ENCODE data around the gene ARHGEF26.

ARHGEF26 gene

DNA sequence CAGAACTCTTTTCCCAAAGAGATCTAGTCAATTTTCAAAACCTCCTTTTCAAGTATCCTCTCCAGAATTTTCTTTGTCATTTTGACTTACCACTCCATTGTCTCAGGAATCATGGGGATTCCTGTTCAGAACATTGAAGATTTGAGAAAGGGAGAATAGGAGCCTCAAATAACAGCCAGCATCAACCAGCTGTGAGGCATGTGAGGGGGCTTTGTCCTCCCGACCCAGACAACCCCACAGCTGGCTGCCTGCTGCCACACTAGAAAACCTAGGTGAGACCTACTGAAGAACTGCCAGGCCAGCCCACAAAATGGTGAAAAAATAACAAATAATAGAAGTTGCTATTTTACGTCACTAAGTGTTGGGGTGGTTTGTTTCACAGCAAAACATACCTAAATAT lies 5.9 kb upstream of the ARHGEF26 start:
- no peak for DNase-seq

DNA sequence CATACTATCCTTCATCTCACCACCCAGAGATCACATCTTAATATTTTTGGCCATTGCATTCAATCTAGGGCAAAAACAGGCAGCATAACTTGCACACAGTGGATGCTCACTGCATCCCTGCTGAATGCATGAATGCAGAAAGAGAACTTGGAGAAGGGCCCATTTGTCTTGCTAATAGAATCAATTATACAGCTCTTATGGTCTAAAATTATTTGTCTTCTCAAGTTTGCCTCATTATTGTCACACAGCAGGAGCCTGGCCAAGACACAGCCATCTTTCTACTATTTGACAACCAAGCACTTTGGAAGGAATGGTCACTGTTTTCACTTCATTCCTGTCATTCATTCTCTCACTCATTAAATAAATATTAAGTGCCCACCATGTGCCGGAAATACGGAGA lies 1.2 kb upstream of the ARHGEF26 start:
- DNase-seq, result no peak

DNA sequence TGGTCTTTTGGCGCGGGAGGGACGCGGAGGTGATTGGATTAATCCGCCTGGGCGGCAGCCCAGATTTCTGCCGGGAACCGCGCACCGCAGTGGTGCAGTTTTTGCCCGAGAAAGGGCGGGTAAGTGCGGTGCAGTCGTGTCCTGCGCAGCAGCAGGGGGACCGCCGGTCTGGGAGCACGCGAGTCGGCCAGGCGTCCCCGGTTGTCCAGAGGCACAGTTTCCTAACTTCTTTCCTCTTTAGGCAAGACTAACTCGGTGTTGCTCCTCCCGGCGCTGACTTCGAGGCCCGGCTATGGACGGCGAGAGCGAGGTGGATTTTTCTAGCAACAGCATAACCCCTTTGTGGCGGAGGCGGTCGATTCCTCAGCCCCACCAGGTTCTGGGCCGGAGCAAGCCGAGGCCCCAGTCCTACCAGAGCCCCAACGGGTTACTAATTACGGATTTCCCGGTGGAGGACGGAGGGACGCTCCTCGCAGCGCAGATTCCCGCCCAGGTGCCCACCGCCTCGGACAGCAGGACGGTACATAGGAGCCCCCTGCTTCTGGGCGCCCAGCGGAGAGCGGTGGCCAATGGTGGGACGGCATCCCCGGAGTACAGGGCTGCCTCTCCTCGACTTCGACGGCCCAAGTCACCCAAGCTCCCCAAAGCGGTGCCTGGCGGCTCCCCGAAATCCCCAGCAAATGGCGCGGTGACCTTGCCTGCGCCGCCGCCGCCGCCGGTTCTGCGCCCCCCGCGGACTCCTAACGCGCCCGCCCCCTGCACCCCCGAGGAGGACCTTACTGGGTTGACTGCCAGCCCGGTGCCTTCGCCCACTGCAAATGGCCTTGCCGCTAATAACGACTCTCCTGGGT lies 736 bp downstream of the ARHGEF26 start:
- peak in 6 of 51 donors; percentile 14 to 47 (median 20) for DNase-seq

DNA sequence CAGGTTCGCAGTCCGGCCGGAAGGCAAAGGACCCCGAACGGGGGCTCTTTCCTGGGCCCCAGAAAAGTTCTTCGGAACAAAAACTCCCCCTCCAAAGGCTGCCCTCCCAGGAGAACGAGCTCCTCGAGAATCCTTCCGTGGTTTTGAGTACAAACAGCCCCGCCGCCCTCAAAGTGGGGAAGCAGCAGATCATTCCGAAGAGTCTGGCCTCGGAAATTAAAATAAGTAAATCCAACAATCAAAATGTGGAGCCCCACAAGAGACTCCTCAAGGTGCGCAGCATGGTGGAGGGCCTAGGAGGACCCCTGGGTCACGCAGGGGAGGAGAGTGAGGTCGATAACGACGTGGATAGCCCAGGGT lies 1.3 kb downstream of the ARHGEF26 start:
- DNase-seq, result peak in 2 of 51 donors; percentile 10 to 27

DNA sequence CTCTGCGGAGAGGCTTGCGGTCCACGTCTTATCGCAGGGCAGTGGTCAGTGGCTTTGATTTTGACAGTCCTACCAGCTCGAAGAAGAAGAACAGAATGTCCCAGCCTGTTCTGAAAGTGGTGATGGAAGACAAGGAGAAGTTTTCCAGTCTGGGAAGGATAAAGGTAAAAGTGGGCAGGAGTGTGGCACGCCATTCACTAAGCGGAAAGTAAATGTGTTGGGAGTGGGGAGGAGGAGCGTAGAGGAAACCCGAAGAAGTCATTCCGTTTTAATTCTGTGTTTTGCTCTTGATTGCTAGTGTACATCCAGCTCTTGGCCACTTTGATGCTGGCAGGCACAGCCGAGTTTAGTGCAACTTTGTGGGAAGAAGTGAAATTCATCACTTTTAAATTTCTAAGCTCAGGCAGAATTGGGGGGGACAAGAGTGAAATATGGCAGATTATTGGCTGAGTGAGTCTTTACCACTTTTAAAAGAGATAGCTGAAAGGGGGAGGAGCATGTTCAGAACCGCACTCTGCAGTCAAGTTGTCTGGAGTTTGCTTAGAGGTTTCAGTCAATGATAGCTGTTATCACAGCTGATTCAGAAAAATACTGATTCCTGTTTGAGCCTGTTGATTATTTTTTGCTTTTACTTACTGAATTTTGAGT lies 1.8 kb downstream of the ARHGEF26 start:
- peak in 1 of 51 donors; percentile 31 for DNase-seq

DNA sequence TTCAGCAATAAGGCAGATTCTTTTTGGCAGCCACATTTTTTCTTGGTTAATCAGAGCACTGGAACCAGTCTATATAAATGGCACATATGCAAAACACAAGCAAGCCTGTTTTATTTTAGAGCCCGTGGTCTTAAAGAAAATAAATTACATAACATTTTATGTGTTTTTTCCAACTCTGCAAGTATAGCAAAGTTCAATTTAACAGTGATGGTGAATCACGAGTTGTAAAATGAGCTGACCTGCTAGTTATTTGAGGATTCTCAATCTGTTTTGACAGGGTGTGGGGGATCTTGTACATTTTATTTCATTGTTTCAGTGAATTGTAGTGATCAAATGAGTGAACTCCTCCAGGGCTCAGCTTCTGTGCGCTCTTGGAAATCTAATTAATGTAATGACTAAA lies 2.7 kb downstream of the ARHGEF26 start:
- no peak for DNase-seq

DNA sequence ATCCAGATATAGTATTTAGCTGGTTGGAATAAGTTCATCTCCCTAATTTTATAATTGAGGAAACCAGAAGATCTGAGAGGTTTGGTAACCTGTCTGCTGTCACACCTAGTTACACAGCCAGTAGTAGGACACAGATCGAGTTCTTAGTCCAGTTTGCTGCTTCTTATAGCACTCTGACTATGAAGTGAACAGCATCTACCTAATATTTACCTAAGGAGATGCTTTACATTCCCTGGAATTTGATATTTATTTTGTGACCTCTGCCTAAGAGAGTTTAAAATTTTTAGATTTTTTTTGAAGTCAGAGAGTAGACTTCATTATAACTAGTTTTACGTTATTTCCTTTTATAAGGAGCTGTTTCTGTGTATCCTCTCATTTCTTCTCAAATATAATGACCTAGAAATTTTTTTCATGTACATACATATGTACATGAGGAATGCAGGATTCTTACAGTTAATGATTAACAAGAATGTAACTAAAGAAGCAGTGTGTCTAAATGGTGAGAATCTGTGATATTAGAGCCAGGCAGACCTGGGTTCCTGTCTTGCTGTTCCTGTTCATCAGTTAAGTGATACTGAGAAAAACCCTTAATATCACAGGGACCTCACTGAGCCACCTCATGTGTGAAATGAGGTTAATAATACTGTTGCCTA lies 4.3 kb downstream of the ARHGEF26 start:
- no peak for DNase-seq

DNA sequence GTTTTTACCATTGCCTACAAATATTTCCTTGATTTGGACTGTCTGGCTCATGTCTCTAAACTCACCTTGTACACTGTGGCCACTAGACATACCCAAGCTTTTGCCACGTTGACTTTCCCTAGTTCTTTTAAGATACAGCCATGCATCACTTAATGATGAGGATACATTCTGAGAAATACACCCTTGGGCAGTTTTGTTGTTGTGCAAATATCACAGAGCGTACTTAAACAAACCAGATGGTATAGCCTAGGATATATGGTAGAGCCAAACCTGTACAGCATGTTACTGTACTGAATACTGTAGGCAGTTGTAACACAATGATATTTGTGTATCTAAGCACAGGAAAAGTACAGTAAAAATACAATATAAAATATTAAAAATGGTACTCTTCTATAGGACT lies 5.5 kb downstream of the ARHGEF26 start:
- no peak for DNase-seq

DNA sequence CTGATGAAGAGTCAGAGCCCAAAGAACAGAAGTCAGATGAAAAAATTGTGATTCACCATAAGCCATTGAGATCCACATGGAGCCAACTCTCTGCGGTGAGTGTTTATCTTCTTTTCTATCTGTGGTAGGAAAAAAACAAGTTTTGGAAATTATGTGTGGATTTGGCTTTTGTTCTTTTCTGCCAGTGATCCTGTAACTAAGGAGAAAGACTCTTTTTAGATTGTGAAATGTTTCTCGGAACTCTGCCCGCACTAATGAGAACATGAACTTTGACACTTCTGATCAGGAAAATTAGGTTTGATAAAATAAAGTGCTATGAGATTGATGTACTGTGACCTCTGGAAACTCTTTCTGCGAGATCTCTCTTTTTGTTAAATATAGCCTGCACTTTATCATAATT lies 8.4 kb downstream of the ARHGEF26 start:
- no peak for DNase-seq

DNA sequence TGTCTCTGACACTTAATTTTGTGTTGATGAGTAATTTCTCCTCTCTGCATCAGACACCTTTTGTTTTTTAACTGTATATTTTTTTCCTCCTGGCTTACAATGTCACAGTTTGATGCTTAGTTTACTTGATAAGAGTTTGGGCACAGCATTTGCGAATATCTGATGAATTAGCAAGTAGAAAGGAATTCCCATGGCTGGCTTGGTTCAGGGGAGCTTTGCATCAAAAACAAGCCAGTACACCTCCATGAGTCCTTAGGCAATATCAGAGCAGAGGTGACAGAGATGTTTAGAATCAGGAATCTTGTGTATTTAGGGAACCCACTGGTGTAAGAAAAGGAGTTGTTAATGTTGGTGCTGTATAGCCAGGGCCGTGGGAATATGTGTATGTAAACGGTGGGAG lies 9.3 kb downstream of the ARHGEF26 start:
- DNase-seq, result no peak

DNA sequence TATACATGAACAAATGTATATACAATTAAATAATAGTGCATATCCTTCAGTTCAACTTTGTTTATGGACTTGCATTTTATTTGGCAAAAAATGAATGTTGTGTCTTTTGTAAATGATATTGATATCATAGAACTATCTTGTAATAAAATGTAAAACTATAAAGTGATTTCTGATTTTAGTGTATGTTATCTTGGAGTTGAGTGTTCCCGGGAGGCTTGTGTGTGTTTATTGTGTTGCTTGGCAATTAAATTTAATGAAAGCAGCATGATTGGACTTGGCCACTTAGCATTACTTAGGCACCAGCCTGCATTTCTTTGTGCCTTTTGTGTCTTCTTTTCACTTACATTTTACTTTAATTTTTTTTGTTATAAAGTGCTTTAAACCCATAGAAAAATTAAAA lies 10.6 kb downstream of the ARHGEF26 start:
- DNase-seq, result no peak

DNA sequence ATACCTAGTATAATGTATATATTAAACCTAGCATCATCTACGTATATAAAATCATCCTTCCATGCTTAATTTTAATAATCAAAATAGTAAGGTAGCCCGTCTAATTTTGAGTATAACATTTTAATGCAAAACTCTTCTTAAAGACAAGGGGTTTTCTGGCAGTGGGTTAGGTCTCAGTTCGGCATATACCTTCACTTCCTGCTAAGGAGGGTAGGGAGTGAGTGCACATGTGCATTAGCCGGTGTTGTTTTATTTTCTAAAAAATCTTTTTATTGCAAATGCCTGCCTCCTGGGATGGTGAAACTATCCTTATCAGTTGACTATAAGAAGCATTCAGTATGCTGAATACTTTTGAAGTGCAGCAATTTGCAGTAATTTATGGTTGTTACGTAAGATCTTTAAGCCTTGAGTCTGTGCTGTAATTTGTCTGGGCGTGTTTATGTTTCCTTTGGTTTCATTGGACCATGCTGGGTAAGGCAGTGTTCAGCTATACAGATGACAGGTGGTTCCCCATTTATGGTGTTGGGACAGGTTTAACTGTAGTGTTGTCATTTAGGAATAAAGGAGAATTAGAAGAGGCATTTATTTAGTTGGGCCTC lies 11.7 kb downstream of the ARHGEF26 start:
- DNase-seq, result no peak

DNA sequence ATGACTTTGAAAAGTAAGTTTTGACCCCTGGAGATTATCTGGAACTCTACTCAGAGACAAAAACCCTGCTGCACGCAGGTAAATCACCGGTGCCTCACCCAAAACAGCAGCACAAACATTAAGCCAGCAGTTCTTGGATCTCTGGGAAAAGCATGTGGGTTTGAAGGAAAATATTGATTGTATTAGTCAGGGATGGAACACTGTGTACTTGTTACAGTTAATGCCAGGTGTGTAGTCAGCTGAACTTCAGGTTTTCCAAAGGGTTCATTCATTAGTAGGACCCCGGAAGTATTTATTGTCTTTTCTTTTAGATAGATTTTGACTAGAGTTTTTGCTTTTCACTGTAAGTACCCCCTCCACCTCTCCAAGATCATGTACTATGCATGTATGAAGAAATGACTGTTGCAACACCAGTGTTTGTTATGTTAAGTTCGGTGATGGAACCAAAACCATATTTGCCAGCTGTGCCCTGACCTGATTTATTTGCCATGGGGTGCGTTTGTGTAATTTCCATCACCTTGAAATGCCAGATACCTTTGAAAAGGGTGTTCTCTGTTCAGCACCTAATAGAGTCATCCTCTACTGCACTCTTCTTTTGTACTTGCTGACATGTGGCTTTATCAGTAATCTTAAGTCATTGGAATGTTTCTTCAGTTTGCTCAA lies 14.5 kb downstream of the ARHGEF26 start:
- no peak for DNase-seq

DNA sequence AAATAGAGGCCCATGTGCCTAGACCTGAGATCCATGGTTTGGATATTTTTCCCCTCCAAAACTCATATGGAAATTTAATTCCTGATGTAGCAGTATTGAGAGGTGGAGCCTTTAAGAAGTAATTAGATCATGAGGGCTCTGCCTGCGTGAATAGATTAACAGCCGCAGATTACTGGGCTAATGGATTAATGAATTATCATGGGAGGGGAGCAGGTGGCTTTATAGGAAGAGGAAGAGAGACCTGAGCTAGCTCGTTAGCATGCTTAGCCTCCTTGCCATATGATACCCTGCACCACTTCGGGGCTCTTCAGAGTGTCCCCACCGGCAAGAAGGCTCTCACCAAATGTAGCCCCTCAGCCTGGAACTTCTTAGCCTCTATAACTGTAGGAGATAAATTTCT lies 15.8 kb downstream of the ARHGEF26 start:
- DNase-seq, result no peak

DNA sequence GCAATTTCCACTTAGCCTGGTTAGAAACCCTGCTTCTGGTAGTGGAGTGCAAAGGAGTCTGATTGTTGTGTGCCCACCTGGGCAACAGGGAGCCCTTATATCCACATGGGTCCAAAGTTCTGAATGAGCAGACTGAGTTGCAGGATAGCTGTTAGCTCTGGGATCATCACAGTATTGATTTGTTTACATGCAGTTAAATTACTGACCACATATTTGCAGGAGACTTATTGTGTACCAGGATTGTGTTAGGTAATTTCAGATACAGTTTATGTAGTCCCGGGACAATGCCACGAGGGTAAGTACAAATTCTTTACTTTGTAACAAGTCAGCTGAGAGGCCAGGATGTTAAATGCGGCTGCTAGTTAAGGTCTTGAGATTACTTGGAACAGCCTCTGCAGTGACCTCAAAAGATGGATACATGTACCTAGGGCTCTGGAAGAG lies 18.8 kb downstream of the ARHGEF26 start:
- DNase-seq, result no peak

DNA sequence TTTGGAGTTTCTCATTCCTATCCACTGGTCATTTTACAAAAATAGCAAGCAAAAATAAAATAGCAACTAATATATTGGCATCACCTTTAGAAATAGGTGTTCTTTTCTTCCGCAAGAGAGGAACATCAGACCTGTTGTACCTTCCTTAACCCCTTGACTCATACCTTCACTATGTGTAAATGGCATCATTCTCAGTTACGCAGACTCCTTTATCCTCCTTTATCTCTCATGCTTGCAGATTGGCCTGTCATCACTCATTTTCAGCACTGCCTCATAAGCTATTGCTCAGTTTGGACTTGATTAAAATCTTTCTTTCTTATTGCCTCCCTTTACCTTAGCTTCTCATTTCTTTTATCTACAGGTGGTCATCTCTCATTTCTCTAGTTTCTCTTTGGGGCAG lies 21.4 kb downstream of the ARHGEF26 start:
- DNase-seq, result no peak

DNA sequence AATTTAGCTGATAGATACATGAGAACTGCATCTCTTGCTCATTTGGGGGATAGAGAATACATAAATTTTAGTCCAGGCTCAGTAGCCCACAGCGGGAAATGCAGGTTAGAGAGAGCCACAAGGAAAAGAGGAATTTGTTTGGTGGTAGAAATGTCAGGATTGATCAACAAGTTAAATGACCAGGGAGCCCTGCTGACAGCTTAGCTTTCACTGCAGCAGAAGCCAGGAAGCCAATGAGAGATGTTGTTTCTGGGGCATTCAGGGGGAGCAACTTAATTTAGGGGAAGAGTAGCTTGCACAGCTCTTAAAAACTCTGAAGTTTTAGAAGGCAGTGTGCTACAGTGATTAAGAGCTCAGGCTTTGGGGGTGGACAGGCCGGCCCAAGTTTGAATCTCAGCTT lies 22.7 kb downstream of the ARHGEF26 start:
- no peak for DNase-seq

DNA sequence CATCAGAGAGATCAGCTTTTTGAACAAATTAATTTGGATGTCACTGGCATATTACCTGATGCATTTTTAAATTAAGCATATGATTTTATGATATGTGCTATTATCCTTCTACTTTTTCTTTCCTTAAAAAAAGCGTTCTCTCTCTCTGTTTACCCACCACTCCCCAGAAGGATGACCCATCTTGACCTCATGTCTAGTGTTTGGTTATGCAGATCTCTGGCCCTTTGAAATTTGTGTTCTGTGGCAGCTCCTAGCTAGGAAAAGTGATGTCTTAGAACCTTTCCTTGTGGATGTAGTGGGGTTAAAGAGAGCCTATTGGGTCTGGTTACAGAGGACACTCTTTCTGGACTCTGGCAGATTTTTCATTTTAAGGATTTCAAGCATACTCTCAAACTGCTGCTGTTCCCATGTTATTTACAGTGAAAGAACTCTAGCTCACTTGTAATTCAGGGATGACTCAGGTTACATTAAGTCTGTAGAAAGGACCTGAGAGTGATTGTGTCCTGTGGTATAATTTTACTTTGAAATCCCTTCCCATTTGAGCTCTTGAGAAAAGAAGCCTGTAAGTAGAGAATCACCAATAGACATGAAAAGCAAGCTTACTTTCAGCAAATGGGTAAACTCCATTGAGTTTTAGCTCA lies 23.8 kb downstream of the ARHGEF26 start:
- no peak for DNase-seq

DNA sequence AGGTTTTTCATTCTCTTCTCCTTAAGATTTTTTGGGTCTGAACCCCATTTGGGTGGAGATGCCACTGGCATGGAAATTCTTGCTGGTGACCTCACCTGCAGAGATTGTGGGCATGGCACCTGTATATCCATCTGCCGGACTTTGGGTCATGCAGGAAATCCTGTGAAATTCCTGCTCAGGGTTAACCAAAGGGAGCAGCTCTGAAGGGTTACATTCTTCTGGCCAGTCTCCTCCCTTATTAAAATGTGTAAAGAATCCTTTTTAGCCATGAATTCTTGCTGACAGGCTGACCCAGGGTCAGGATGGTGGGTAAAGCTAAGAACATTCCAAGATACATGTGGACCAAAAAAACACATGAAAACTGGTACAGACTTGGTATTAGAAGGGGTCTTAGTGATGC lies 27.4 kb downstream of the ARHGEF26 start:
- DNase-seq, result no peak

DNA sequence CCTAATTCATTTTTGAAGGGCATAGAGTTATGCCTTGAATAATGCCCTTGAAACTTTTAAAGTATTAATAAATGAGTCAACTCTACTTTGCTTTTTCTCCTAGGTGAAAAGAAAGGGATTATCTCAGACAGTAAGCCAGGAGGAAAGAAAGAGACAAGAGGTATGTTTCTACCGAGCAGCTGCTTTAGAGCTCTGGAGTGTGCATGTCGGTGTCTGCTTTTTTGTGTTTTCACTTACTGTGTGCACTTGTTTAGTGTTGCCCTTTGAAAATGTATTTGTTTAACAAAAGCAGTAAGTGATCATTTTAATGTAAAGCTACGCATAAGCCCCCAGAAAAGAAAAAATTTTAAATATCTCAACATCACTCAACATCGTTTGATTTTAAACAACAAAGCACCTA lies 28.1 kb downstream of the ARHGEF26 start:
- no peak for DNase-seq

DNA sequence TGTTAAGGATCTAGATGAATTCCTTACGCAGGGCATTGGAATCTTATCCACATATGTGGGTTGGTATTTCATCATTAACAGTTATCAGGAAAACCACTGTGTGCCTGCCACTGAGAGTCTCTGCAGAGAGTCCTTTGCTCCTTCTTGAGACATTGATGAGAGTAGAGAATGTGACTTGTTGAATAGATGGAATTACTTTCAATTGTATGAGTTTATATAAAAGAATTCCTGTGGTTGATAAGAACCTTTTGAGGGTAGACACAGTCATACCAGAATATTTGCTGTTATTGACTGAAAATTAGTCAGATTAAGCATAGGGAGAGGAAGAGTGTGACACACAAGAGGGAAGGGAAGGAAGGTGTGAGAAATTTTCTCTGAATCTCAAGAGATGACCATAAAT lies 30.8 kb downstream of the ARHGEF26 start:
- DNase-seq, result no peak

All from hypothalamus (tissue), 51 donors.